GM10266 (cell line): ENCODE results near the gene GRIPAP1.

ENCODE experiments used
- DNase-seq: peaks from one replicate; pipeline ENCODE4 v3.0.0; 2012; ENCODE audit errors: extremely low spot score
- CTCF ChIP-seq: IDR thresholded peaks from 2 replicates; pipeline ENCODE4 v1.5.1; 2012; ENCODE audit warnings: mild to moderate bottlenecking, low read depth; ENCODE audit not compliant: control insufficient read depth, insufficient read depth; ENCODE audit errors: missing control alignments

GRIPAP1 gene

GRCh38 chrX:48940404-48940955 is 61.6 kb downstream of the GRIPAP1 start:
- DNase-seq = no peak
- no peak for TF ChIP-seq CTCF

- TF ChIP-seq CTCF = no peak
- no peak for DNase-seq
Observed at GRCh38 chrX:48939524-48940228, 62.4 kb downstream of the GRIPAP1 start.

- peak; percentile 49 for DNase-seq
- no peak for TF ChIP-seq CTCF
Observed at GRCh38 chrX:48938721-48939425, 63.2 kb downstream of the GRIPAP1 start.

GRCh38 chrX:48937054-48937907 is 64.8 kb downstream of the GRIPAP1 start:
- peak; percentile 54 for DNase-seq
- peak; percentile 38 for TF ChIP-seq CTCF

- no peak for TF ChIP-seq CTCF
- DNase-seq = no peak
Observed at GRCh38 chrX:48936429-48937053, 65.5 kb downstream of the GRIPAP1 start.

- no peak for DNase-seq
- no peak for TF ChIP-seq CTCF
Observed at GRCh38 chrX:48935301-48935670, 66.8 kb downstream of the GRIPAP1 start.
